ENCODE data around the gene KCNQ1OT1. TPM values are rescaled to one million over a fixed set of nuclear protein-coding genes. Genes with fewer than 3 reads are reported as not detected.

KCNQ1OT1 gene
- total RNA-seq (2022), result 1.3 and 1.7 TPM in 2 replicates
- Bru-seq, nascent RNA, result percentile 65 among the genes with signal in this experiment
- BruChase-seq, experiment 1, labeled RNA remaining after a 6-hour chase, result percentile 63 among the genes with signal in this experiment
- BruChase-seq, experiment 2, labeled RNA remaining after a 2-hour chase, result percentile 79 among the genes with signal in this experiment
- long read RNA-seq, full-length matches to known transcripts, result 1 of 1 reads
- long read RNA-seq, partial matches to known transcripts, result 0 of 1 reads
- long read RNA-seq, other reads (novel, unspliced or antisense), result 0 of 1 reads

- H3K27ac Mint-ChIP-seq (ENCODE audit: low read depth, unreplicated experiment), result peak within 1 kb of the TSS; percentile 50
- DNase-seq (ENCODE audit: unreplicated experiment), result peak; percentile 89
- intact Hi-C loops (cut with micrococcal nuclease), result no loop called here
- CTCF ChIA-PET, result no interaction called here
- POLR2A ChIA-PET, result interaction anchor here (0.6 to 1.1 kb wide), 8 partner anchors 9 to 724 kb away, joined by 3 to 8 read pairs (median 3); no protein-coding TSS in a partner anchor
- no peaks in the 10 kb centered on the region for H3K9me3 Mint-ChIP-seq (ENCODE audit: unreplicated experiment)
- no peak for TF ChIP-seq CTCF (IDR thresholded peaks at IDR 0.05; ENCODE audit: unreplicated experiment)
- no peaks in the 10 kb centered on the region for H3K36me3 Mint-ChIP-seq (ENCODE audit: insufficient read depth, unreplicated experiment)
- no peaks in the 10 kb centered on the region for H3K27me3 Mint-ChIP-seq (ENCODE audit: insufficient read depth, unreplicated experiment)
- peaks cover 5% of the 10 kb centered on the region for H3K4me1 Mint-ChIP-seq (ENCODE audit: insufficient read depth, unreplicated experiment)
- no TSS peak for BruUV-seq (replicated peaks)
- peak within 1 kb of the TSS; percentile 72 for H3K4me3 Mint-ChIP-seq (ENCODE audit: unreplicated experiment)
Observed at GRCh38 chr11:2699531-2700414, at the start of gene KCNQ1OT1. Gene KCNQ1OT1 (minus strand): TSS chr11:2699994.

GRCh38 chr11:2748814-2749554, 49.2 kb upstream of the KCNQ1OT1 start:
- no peak overlapping the region for H3K27ac Mint-ChIP-seq (ENCODE audit: low read depth, unreplicated experiment)
- ChIA-PET CTCF (no interaction called here), POLR2A (no interaction called here)
- peaks cover 4% of the 10 kb centered on the region for H3K36me3 Mint-ChIP-seq (ENCODE audit: insufficient read depth, unreplicated experiment)
- H3K4me1 Mint-ChIP-seq (ENCODE audit: insufficient read depth, unreplicated experiment), result peaks cover 5% of the 10 kb centered on the region
- no peaks in the 10 kb centered on the region for H3K27me3 Mint-ChIP-seq (ENCODE audit: insufficient read depth, unreplicated experiment)
- intact Hi-C loops (cut with micrococcal nuclease), result no loop called here
- H3K4me3 Mint-ChIP-seq (ENCODE audit: unreplicated experiment), result no peak overlapping the region
- no peaks in the 10 kb centered on the region for H3K9me3 Mint-ChIP-seq (ENCODE audit: unreplicated experiment)
- no TSS peak for BruUV-seq (replicated peaks)
- DNase-seq (ENCODE audit: unreplicated experiment), result no peak
- TF ChIP-seq CTCF (IDR thresholded peaks at IDR 0.05; ENCODE audit: unreplicated experiment), result no peak

GRCh38 chr11:2748061-2748813, 48.4 kb upstream of the KCNQ1OT1 start:
- no peak overlapping the region for H3K4me3 Mint-ChIP-seq (ENCODE audit: unreplicated experiment)
- POLR2A ChIA-PET, result no interaction called here
- intact Hi-C loops (cut with micrococcal nuclease), result no loop called here
- no TSS peak for BruUV-seq (replicated peaks)
- no peak for DNase-seq (ENCODE audit: unreplicated experiment)
- peaks cover 4% of the 10 kb centered on the region for H3K36me3 Mint-ChIP-seq (ENCODE audit: insufficient read depth, unreplicated experiment)
- H3K27me3 Mint-ChIP-seq (ENCODE audit: insufficient read depth, unreplicated experiment), result no peaks in the 10 kb centered on the region
- H3K9me3 Mint-ChIP-seq (ENCODE audit: unreplicated experiment), result no peaks in the 10 kb centered on the region
- no peak overlapping the region for H3K27ac Mint-ChIP-seq (ENCODE audit: low read depth, unreplicated experiment)
- CTCF ChIA-PET, result no interaction called here
- peaks cover 5% of the 10 kb centered on the region for H3K4me1 Mint-ChIP-seq (ENCODE audit: insufficient read depth, unreplicated experiment)
- TF ChIP-seq CTCF (IDR thresholded peaks at IDR 0.05; ENCODE audit: unreplicated experiment), result no peak
